Spleen (tissue), 3 donors: Measurements from ENCODE around the gene AGBL1.

Source experiments
- POLR2A ChIP-seq, 3 donors: fragments of 450-650 bp; IDR thresholded peaks; one replicate each; pipeline ENCODE4 v1.5.1; 2017; ENCODE audit warnings: antibody characterized with exemption in 3 of 3, mild to moderate bottlenecking in 1 of 3
- POLR2AphosphoS5 ChIP-seq, 3 donors: sonication (generic); formaldehyde crosslinking; IDR thresholded peaks; one replicate each; pipeline ENCODE4 v1.5.1; 2017; ENCODE audit warnings: antibody characterized with exemption in 3 of 3

DNA sequence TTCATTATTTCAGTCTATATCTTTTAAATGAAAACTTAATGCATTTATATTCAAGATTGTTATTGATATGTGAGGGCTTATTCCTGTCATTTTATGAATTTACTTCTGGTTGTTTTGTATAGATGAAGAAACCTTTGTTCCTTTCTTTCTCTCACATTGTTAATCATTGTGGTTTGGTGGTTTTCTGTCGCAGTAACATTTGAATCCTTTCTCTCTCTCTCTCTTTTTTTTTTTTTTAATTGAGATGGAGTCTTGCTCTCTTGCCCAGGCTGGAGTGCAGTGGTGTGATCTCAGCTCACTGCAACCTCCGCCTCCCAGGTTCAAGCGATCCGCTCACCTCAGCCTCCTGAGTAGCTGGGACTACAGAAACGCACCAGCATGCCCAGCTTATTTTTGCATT lies 22.1 kb downstream of the AGBL1 start:
- TF ChIP-seq POLR2AphosphoS5 (IDR thresholded peaks at IDR 0.05) = no peak
- no peak for TF ChIP-seq POLR2A (IDR thresholded peaks at IDR 0.05)
